Fibroblast of the aortic adventitia (primary cell): ENCODE measurements around the gene COL9A3. TPM values are rescaled to one million over a fixed set of nuclear protein-coding genes. Genes with fewer than 3 reads are reported as not detected.

Experiments
- DNase-seq: peaks from one replicate; pipeline ENCODE4 v3.0.0-alpha.2; 2010; ENCODE audit warnings: low read depth
- H3K4me3 ChIP-seq: 2 replicates; pipeline ENCODE4 v1.5.1; 2011; ENCODE audit warnings: low read depth, mild to moderate bottlenecking, control low read depth, low read length, moderate library complexity
- CTCF ChIP-seq: IDR thresholded peaks from 2 replicates; pipeline ENCODE4 v1.5.1; 2011; ENCODE audit warnings: mild to moderate bottlenecking, low read length, control low read depth, inconsistent platforms; ENCODE audit not compliant: insufficient read depth
- total RNA-seq: library from RNA; depleted of rRNA; stranded (reverse); fragments of >200 nt; gene quantifications from 2 replicates; pipeline ENCODE4 v1.2.3, GENCODE V29; 2012; ENCODE audit warnings: low replicate concordance

The COL9A3 gene
- total RNA-seq, 1 donor = 0.36 TPM

- no peak overlapping the region for H3K4me3 ChIP-seq
- no peak for DNase-seq
- no peak for TF ChIP-seq CTCF
These were observed 11.8 kb downstream of the COL9A3 start for GRCh38 chr20:62828511-62829230.

- no peak for TF ChIP-seq CTCF
- no peak overlapping the region for H3K4me3 ChIP-seq
- no peak for DNase-seq
These were observed 12.7 kb downstream of the COL9A3 start for GRCh38 chr20:62829231-62830230.

GRCh38 chr20:62830251-62830650, 13.4 kb downstream of the COL9A3 start:
- no peak overlapping the region for H3K4me3 ChIP-seq
- no peak for TF ChIP-seq CTCF
- no peak for DNase-seq

- TF ChIP-seq CTCF = no peak
- no peak overlapping the region for H3K4me3 ChIP-seq
- DNase-seq = no peak
These were observed 14.0 kb downstream of the COL9A3 start for GRCh38 chr20:62830821-62831220.

GRCh38 chr20:62831361-62831788, 14.5 kb downstream of the COL9A3 start:
- H3K4me3 ChIP-seq = no peak overlapping the region
- DNase-seq = no peak
- no peak for TF ChIP-seq CTCF

- no peak for DNase-seq
- no peak overlapping the region for H3K4me3 ChIP-seq
- TF ChIP-seq CTCF = no peak
These were observed 15.0 kb downstream of the COL9A3 start for GRCh38 chr20:62831854-62832211.
